Body of pancreas (tissue), 4 donors: ENCODE data around the gene C3orf18.

Experiments
- CTCF ChIP-seq, 7 experiments: fragments of 450-650 bp in 4 of 7; fragments of 200-600 bp in 3 of 7; sonication (generic) in 3 of 7; IDR thresholded peaks; one replicate each; pipeline ENCODE4 v1.5.1; 2016 to 2019; ENCODE audit warnings: antibody characterized with exemption in 7 of 7
- POLR2A ChIP-seq, 3 donors: fragments of 450-650 bp; IDR thresholded peaks; one replicate each; pipeline ENCODE4 v1.6.1; 2016; ENCODE audit warnings: antibody characterized with exemption in 3 of 3, mild to moderate bottlenecking in 2 of 3

- TF ChIP-seq CTCF (IDR thresholded peaks at IDR 0.05) = no peak
- TF ChIP-seq POLR2A (IDR thresholded peaks at IDR 0.05) = no peak
Observed at GRCh38 chr3:50577348-50577747, 9.8 kb upstream of the C3orf18 start.
